Middle frontal gyrus (tissue), 1 donor: Measurements from ENCODE around the gene TTC38.
A peak's percentile ranks its signal among the peaks of the same experiment; 100 is the strongest.
"Not testable (repeated sequence)": the region's sequence is repeated elsewhere in the genome, so short reads cannot be mapped to it uniquely, and the experiment has no call there.

Experiments used
- DNase-seq: peaks from one replicate; pipeline ENCODE4 v3.0.0-alpha.2; 2015; ENCODE audit warnings: low spot score; ENCODE audit errors: extremely low spot score

The TTC38 gene

DNA sequence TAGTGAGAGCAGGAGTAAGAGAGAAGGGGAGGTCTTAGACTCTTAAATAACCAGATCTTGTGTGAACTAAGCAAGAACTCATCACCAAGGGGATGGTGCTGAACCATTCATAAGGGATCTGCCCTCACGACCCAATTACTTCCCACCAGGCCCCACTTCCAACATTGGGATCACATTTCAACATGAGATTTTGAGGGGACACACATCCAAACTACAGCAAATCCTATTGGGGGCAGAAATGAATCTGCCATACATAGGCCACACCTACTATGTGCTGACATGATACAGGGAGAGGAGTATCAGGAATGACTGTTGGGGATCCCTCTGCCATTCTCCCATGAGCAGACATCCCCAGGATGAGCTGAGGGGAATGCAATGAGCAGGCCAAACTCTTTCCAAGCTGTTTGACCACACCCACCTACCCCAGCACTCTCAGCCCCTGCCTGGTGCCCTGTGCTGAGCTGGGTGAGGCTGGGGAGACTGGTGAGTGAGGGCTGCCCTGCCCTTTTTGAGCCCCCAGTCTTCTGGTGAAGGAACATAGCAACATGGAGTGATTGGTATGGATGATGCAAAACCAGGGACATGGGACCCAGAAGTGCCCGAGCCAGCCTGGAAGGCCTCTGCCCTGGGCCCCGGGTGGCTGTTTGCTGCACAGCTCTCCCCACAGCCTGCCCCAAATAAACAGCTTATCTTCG is 27.6 kb downstream of the TTC38 start:
- DNase-seq: no peak

DNA sequence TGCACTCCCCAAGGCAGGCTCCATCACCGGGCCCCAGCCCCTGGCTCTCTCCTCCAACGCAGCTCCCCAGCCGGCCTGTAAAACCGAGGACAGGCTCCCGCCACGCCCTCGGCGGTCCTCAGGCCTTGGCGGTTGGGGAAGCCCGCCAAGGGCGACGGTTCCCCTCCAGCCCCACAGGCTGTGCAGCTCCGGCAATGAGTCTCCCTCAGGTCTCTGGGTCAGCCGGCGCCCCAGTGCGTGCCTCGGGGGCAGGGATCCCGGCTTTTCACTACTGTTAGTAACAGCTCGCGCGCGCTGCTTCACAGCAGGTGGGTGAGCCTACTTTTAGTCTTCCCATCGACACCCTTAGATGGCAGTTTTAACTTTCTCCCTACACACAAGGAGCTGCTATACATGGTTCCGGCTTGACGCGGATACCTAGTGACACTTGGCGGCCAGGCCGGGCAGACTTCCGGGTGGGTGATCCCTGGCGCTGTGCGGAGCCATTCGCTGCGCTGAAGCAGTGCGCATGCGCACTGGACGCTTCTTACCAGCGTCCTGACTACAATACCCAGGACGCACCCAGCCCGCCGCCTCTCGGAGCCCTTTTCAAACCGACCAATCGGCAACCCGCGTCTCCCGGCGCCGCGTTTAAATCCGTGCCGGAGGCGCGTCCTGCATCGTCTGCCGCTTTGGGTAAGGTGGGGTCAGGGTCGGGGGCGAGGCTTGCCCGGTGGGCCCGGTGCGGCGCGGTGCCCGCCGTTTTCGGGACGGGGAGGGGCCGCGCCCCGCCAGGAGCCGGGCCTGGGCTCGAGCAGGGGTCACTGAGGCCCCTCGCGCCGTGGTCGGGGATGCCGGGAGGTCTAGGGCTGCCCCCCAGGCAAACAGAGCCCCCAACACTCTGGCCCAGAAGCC is 28.7 kb downstream of the TTC38 start, which contains the start of gene GTSE1:
TSS of gene GTSE1 (plus strand) at position 614 of the 894 bp plus-strand sequence. CDS start 531 bp downstream, outside the sequence.
- peak; percentile 95 for DNase-seq

DNA sequence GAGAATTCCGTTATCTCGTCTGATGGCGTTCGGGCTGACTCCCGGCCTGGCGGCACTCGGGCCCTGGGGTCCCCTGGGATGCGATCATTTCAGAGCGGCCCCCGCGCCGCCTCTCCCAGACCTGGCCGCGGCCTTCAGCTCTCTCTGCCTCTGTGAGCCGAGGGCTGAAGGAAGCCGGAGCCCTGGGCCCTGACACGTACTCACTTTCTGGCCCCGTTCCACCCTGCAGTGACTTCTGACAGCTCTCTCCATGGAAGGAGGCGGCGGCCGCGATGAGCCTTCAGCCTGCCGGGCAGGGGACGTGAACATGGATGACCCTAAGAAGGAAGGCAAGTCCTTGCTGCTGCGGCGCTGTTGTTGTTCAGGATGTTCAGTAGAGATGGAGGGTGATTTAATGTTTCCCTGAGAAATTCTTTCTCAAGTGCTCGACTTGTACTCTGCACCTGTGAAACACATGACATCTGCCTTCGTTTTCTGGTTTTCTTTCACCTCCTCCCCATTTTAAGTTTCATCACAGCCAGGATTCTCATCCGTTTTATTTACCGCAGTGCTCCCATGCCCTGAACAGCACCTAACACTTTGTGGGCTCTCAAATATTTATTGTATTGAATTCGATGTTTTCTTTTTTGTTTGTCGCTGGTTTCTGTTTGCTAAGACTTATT is 29.5 kb downstream of the TTC38 start:
- no peak for DNase-seq

DNA sequence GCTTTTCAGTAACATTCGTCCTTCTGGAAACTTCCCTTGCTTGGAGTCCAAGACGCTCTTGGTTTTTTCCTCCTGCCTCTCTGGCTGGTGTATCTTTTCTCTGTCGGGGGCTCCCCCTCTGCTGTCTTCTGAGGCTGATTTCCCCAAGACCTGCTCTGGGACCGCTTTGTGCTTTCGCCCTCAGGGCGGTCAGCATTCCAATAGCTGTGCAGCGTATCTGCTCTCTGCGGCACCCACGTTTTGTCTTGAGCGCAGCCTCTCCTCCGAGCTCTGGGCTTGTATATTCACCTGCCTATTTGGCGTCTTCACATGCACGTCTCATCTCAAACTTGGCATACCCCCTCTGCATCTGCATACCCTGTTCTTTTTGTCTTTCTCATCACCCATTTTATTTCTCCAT is 31.3 kb downstream of the TTC38 start:
- no peak for DNase-seq

- no peak for DNase-seq
These were observed 32.7 kb downstream of the TTC38 start for GRCh38 chr22:46300491-46300890.

DNA sequence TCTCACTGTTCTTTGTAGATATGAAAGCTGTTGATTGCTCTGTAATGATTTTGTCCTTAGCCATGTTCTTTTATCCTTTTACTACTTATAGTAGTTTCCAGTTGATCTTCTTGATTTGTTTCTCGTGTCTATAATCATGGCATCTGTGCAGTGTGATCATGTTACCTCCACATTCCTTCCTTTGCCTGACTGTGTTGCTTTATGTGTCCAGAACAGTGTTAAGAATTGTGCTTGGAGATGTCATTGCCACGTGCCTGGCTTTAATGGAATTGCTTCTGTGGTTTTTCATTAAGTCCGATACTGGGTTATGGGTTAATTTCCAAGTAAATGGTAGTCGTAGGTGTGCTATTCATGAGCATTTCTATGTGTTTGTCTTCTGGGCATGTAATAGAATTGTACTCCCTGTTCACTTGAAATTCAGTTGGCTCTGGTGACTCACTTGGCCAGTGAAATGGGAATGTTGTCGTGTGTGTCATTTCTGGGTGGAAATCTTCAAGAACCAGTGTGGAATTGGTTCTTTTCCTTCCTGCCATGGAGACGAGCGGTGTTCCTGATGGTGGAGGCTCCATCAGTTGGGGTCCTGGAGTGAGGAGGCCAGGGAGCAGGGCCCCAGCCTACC is 35.6 kb downstream of the TTC38 start:
- no peak for DNase-seq

DNA sequence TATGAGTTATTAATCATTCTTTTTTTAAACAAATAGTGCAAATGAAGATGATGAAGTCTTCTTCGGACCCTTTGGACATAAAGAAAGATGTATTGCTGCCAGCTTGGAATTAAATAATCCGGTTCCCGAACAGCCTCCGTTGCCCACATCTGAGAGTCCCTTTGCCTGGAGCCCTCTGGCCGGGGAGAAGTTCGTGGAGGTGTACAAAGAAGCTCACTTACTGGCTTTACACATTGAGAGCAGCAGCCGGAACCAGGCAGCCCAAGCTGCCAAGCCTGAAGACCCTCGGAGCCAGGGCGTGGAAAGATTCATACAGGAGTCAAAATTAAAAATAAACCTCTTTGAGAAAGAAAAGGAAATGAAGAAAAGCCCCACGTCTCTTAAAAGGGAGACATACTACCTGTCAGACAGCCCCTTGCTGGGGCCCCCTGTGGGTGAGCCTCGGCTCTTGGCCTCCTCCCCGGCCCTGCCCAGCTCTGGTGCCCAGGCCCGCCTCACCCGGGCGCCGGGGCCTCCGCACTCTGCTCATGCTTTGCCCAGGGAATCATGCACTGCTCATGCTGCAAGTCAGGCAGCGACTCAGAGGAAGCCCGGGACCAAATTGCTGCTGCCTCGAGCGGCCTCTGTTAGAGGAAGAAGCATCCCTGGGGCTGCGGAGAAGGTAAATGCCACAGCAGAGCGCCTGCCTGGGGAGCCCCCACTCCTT is 40.6 kb downstream of the TTC38 start:
- DNase-seq: no peak

- DNase-seq: no peak
These were observed 41.8 kb downstream of the TTC38 start for GRCh38 chr22:46309526-46310085.

- DNase-seq: no peak
These were observed 44.2 kb downstream of the TTC38 start for GRCh38 chr22:46312056-46312455.

DNA sequence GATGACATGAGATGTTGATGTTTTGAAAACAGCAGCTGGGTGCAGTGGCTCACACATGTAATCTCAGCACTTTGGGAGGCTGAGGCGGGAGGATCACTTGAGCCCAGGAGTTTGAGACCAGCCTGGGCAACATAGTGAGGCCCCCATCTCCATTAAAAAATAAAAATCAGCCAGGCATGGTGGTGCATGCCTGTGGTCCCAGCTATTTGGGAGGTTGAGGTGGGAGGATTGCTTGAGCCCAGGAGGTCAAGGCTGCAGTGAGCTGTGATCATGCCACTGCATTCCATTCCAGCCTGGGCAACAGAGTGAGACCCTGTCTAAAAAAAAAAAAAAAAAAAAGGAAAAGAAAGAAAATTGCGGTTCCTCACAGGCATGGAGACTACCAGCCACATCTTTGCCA is 45.0 kb downstream of the TTC38 start:
- not testable (repeated sequence) for DNase-seq

GRCh38 chr22:46315976-46316375 is 48.2 kb downstream of the TTC38 start:
- DNase-seq: no peak

DNA sequence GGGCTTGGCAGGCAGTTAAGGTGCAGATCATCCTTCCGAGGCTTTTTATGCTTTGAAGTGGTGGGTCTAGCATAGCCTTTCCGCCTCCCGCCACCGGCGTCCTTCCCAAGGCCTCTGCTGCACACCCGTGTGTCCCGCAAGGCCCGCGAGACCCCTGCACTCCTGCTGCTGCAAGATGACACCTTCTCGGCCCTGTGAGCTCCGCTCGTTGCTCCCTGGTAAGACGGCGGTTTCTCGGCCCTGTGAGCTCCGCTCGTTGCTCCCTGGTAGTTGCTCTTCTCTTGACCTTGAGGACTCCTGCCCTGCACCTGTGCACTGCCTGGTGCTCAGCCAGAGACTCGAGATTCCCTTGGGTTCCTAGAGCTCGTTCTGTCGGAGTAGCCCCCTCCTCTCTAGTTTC is 49.8 kb downstream of the TTC38 start:
- DNase-seq: no peak

DNA sequence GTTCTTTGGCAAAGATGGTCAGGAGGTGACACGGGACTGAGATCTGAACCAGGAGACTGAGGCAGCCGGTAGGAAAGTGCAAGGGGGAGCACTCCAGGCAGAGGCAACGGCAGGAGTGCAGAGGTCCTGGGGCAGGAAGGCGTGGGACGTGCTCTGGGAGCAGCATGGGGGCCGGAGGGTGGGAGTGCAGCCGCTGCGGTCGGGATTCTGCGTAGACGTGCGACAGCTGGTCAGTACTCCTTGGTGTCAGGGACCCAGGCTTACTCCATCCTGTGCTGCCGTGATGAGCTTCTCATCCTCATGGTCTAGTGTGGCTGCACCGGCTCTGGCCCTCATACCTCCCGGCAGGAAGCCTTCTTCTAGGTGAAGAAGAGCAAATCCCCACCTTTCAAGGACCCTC is 50.8 kb downstream of the TTC38 start:
- DNase-seq: no peak

DNA sequence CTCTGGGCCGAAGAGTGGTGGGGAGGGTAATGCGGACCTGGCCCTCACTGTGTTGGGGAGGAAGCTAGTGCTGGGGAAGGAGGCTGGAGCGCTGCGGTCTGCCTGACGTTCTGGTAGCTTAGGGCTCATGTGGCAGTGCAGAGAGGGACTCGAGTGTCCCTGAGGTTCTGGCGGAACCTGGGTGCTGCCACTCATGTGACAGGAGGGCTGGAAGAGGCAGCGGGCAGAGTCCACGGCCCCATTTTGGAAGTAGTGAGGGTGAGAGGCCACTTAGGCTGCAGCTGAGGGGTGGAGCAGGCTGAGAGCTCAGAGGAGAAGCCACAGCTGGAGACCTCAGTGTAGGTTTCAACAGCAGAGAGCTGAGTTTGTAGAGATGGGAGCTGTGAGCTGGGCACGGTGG is 51.5 kb downstream of the TTC38 start:
- DNase-seq: no peak

GRCh38 chr22:46320166-46320710 is 52.4 kb downstream of the TTC38 start:
- DNase-seq: no peak

GRCh38 chr22:46320716-46321386 is 53.0 kb downstream of the TTC38 start:
- DNase-seq: no peak

GRCh38 chr22:46322711-46323110 is 54.9 kb downstream of the TTC38 start:
- DNase-seq: no peak

DNA sequence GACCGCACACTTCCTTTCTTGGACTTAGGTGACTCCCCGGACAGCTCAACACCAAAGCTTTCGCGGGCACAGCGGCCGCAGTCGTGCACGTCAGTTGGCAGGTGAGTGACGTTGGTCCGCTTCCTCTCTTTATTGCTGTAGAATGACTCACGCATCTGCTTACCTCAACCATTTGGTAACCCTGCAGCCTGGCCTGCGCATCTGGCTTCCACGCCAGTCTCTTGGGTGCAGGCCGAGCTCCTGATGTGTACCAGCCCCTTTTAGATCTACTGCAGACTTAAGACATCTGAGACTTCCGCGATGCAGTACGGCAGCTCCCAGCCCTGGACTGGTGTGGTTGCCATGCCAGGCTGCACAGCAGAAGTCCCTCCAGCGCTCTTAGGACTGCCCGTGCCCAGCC is 55.4 kb downstream of the TTC38 start:
- DNase-seq: no peak

DNA sequence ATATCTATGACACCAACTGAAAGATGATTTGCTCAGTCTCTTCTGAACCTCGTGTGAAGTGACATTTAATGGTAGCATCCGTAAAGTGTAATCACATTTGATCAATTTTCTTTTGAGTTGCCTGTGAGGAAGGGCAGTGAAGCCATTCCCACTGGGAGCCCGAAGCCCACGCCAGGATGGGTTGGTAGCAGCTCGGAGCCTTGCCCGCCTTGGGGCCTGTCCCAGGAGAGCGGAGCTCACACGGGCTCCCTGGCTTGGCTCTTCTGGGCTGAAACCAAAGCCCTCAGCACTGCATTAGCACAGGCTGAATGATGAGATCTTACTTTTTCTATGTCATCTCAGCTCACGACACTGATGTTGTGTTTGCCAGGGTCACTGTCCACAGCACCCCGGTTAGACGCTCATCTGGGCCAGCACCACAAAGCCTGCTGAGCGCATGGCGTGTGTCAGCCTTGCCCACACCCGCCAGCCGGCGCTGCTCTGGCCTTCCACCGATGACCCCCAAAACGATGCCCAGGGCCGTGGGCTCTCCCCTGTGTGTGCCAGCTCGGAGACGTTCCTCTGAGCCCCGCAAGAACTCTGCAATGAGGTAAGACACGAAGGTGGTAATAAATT is 58.4 kb downstream of the TTC38 start:
- no peak for DNase-seq
